ENCODE measurements around the gene CDT1.
A peak's percentile ranks its signal among the peaks of the same experiment; 100 is the strongest.

CDT1 gene

DNA sequence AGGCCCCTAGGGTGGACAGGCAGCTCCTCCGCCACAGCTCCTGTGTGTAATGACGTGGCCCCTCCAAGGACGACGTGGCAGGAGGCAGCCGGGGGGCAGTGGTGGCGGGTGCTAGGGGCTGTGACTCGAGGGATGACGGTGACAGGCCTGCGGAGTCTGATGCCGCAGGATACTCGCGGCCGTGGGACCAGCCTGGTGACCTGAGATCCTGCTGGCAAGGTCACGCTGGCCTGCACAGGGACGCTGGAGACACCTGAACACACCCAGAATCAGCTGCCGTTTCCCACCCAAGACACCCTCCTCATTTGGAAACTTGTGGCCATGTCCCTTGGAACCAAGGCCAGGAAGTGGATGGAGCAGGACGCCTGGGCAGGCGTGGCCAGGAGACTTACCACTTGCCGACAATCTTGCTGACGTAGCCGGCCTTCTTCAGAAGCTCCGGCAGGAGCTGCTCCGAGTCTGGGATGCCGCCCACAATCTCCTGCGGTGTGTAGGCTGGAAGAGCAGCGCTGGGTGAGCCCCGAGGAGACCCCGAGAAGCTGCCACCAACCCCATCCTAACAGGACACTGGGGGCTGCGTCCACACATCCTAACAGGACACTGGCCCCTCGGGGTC is 37.1 kb downstream of the CDT1 start:
- DNase-seq = no peak

DNA sequence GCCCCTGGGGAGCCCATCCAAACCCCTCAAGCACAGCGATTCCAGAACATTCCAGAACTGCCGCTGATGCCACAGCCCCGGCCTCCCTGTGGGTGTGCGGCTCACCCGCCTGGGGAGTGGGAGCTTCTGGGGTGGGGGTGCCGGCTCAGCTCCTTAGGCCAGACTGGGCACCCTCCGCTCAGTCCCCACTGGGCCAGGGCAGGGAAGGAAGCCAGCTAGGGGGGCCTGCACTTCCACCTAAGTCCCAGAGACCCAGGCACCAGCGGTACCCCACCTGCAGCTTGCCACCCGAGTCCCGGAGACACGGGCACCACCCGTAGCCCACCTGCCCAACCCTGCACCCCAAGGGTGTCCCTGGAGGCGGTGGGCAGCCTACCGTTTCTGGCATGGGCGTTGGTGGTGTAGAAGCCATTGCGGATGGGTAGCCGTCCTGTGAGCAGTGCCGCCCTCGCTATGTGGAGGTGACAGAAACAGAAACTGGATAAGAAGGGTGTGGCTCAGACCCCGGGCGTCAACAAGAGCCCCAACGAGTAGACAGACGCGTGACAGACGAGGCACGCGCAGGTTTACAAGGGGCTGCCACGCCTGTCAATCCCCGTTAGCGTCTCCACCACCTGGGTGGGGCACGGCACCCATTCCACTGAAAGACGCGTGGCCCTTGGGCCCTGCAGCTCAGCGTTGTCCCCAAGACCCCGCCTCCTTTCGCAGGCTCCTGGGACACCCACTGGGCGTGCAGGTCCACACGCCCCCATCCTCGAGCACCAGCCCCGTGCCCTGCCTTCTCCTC is 38.1 kb downstream of the CDT1 start:
- no peak for DNase-seq

DNA sequence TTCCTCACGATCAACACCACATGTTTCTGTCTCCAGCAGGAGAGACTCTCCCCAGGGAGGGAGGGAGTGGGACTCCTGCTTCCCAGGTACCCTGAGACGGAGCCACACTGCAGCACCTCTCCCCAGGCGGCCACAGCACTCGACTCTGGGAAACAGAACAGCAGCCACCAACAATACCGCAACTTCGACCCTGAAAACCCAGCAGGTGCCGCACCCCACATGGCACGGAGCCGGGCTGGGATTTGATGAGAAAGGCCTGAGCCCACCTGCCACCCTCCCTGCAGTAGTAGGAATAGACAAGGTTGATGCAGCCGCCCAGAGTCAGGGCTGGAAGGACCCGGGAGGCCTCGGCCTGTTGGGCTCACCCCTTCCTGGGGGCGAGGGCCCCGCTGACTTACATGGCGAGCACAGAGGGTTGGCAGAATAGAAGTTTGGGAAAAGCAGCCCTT is 38.7 kb downstream of the CDT1 start:
- DNase-seq = no peak

DNA sequence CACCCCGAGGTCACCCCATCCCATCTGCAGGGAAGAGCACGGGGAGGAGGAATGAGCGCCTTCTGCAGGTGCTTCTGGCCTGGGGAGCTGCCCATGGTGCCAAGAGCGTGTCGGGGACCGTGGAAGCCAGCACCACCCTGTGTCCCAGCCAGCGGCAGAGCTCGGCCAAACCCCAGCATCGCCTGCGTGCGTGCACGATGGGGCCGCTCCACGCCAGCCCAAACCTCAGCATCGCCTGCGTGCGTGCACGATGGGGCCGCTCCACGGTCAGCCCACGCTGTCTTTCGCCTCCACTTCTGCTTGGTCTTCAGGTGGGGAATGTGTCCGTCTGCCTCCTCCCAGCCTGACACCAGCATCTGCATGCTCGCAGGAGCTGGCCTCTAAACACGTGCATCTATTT is 39.2 kb downstream of the CDT1 start:
- DNase-seq = no peak

DNA sequence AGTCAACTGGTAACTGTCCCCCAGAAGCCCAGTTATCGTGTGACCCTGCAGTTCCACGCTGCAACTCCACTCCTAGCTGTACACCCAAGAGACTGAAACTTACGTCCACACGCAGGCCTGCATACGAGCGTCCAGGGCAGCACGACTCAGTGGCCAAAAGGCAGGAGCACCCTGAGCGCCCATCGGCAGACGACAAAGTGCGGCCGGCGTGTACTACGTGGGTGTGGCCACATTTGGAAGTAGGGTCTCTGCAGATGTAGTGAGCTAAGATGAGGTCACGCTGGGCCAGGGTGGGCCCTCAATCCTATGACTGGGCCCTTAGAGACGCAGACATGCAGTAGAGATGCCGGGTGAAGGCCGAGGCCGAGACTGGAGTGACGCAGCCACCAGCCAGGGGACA is 39.7 kb downstream of the CDT1 start:
- DNase-seq = no peak

DNA sequence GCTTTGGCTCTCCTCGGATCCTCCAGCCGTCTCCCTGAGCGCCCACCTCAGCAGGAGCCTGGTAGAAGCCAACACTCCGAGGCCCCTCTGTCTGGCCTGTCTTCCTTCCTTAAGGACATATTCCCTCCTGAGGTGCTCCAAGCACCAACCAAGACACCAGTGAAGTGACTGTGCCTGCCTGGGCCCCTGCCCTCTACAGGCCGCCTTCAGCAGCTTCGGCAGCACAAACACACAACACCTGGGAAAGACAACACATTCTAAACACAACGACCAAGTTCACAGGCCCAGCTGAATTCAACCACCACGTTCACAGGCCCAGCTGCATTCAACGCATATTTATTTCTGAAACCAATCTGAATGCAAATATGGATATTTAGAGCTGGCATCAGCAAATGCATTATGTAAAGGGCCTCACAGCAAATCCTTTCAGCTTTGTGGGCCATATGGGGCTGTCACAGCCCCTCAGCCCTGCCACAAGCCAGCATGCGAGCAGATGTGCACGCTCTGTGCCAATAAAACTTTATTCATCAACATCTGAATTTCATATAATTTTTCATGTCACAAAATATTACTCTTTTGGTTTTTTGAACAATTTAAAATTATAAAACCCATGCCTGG is 40.9 kb downstream of the CDT1 start:
- no peak for DNase-seq

DNA sequence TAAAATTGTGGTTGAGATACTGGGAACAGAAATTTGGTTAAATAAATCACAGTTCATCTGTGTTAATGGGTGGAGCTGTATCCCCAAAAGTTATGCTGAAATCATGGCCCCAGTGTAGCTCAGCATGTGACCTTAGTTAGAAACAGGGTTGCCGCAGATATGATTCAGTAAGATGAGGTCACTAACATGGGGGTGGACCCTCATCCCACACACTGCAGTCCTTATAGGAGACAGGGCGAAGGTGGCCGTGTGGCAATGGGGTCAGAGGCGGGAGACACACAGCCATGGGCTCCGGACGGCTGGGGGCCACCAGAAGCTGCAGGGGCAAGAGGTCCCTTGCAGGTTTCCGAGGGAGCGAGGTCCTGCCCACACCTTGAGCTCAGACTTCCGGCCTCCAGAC is 42.5 kb downstream of the CDT1 start:
- no peak for DNase-seq

DNA sequence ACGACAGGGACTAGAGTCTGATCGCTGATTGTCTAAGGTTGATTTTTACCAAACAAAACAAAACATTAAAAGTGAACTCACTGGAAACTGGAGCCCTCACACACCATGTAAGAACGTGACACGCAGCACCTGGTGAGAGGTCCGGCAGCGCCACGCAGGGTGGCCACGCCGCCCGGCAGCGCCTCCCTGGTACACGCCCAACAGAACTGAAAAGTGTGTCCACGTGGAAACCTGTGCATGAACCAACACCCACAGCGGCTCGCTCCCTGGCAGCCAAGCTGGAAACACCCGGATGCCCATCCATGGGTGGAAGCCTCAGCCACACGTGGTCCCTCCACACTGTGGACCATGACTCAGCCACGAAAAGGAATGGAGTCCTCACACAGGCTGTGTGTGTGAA is 44.1 kb downstream of the CDT1 start:
- no peak for DNase-seq

DNA sequence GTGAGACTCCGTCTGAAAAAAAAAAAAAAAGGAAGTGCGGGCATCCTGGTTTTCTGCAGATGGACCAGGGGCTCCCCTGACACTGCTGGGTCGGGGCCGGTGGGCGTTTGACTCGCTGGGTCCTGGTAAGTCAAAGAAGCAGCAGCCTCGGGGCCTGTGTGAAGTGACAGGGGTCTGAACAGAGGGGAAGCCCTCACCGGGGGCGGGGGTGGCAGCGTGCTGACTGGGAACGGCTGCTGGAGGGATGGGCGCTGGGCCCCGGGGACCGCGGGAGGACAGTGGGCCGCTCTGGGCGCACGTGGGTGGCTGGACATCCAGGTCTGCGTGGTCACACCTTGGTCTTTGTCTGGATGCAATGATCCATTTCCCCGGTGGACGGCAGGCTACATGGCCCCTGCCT is 45.0 kb downstream of the CDT1 start:
- no peak for DNase-seq

DNA sequence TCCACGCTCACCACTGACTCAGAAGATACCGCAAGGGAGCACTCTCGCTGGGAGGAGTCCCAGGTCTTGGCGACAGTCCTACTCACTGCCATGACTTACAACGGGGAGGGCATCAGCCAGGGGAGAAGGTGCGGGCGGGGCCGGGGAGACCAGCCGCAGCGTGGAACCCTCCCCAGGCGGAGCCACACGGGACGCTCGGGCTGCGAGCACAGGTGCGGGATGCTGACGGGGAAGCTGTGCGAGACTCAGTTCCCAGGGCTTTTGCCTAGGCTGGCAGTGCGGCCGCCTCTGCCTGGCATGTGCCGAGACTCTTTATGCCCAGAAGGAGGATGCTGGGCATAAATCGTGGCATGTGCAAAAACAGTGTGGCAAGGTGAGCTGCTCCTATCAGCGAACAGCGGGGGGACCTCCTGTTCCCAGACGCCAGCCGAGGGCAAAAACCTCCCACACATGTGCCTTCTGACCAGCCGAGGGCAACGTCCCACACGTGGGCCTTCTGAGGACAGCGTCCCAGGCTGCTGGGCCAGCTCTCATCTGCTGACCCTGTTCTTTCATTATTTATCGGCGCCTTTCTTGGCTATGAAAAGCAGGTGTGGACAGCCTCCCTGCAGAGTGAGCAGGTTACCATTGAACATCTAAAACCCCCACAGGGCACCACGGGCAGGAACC is 47.1 kb downstream of the CDT1 start:
- DNase-seq = no peak

DNA sequence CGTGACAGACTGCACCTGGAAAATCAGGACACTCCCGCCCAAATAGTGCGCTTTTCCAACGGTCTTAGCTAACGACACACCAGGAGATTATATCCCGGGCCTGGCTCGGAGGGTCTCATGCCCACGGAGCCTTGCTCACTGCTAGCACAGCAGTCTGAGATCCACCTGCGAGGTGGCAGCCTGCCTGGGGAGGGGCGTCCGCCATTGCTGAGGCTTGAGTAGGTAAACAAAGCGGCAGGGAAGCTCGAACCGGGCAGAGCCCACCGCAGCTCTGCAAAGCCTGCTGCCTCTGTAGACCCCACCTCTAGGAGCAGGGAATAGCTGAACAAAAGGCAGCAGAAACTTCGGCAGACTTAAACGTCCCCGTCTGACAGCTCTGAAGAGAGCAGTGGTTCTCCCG is 48.0 kb downstream of the CDT1 start:
- DNase-seq = no peak

DNA sequence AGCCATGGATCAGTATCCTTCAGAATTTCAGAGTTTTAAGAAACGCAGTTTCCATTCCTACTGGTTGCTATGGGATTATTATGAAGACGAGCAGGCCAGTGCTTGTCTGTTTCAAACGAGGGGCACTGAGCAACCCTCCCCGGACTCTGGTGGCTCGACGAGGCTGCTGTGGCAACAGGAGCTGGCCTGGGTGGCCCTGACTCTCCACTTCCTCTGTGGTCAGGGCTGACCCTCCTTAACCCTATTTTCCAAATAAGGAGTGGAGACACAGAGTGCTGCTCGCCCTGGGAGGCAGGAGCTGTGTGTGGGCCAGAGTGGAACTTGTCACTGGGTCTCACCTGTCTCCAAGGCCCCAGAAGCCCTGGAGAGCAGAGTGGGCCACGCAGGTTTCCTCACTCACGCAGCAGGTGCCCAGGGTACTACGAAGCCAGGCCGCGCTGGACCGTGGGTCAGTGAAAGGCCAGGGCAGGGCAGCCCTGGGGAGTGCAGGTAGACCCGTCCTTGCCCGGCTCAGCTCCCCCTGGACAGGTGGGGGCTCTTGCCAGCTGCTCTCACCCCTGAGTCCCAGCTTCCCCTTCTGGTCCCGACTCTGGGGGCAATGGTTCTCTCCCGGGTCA is 49.8 kb downstream of the CDT1 start:
- DNase-seq = no peak

DNA sequence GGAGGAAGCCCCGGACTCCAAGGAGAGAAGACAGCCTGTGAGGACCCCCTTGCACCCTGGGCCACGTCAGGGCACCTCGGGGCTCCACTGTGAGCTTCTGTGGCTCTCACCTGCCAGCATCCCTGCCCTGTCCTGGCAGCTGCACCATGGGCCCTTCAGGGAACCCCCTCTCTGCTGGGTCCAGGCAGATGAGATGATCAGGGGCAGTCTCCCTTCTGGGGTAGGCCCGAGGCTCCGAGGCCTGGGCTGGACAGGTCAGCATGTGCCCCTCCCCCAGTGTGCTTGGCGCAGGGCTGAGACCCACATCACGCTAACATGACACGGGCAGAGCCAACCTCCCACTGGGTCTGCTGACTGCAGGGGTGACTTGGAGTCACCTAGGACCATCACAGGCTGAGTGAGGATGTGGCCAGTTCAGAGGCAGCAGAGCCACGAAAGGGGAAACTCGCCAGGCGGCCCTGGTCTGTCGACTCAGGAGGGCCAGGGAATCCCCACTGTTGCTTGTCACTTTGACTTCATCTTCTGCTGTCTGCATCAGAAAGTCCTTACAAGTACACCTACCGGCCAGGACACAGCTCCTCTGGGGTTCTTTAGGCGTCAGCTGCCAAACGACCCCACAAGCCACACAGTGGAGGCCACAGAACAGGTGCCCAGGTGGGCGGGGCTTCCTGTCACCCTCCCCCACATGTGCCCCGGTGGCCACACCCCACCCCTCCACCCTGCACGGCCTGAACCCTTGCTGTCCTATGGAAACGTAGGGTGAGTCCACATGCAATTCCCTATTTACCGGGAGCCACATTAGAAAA is 50.9 kb downstream of the CDT1 start:
- DNase-seq = no peak

DNA sequence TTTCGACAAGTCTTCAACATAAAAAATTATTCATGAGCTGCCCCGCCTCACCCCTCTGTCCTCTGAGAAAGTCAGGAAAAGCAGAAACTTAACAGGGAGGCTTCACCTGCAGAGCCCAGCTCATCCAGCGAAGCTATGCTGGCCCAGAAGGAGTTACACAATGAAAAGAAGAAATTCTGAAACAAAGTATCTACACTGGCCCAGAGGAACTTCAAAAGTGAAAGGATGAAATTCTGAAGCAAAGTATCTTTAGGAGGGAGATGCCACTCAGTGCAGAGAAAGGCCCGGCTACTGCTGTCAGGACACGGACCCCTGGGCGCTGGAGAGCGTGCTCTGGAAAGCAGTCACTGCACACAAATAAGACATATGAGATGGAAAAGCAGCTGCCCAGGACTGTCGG is 51.6 kb downstream of the CDT1 start:
- DNase-seq = no peak

DNA sequence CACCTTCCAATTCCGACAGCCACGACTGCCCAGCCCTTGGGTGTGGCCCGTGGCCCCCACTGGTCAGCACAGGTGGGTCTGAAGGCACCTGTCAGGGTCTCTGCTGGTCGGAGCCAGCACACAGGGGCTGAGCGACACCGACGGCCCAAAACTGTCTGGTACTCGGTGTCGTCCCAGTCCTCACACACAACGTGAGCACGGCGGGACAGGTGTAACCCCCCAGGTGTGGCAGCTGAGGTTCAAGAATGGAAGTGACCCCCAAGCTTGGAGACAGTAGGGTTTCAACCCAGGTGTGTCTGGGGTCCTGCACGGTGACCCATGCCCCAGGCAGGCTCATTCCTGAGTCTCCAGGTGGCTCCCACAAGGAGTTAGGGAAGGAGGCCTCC is 52.1 kb downstream of the CDT1 start:
- DNase-seq = no peak

DNA sequence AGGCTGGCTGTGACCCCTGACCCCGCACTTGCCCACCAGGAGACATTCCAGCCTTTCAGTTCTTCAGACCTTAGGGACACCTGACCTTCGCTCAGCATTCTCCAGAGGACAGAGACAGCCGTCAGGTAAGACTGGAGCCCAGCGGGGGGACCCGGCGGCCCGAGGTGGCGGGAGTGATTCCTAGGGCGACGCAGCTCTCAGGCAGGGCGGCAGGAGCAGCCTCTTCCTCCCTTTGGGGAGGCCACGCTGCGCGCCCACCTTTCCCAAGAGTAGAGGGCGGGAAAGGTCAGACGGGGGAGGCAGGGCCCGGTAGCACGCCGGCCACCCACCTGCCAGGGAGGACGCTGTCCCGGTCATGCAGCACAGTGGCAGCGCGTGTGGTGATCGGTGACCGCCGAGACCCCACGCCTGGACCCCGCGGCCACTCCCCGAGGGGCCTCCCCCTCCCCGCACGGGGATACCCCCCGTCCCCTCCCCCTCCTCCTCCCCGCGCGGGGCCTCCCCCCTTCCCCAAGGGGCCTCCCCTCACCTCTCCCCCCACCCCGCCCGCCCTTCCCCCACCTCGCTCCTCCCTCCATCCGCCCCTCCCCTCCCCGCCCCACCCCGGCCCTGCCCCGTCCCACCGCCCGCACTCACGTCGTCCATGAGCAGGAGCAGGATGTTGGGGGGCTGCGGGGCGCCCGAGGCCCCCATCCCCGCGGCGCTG is 52.7 kb downstream of the CDT1 start:
- no peak for DNase-seq

DNA sequence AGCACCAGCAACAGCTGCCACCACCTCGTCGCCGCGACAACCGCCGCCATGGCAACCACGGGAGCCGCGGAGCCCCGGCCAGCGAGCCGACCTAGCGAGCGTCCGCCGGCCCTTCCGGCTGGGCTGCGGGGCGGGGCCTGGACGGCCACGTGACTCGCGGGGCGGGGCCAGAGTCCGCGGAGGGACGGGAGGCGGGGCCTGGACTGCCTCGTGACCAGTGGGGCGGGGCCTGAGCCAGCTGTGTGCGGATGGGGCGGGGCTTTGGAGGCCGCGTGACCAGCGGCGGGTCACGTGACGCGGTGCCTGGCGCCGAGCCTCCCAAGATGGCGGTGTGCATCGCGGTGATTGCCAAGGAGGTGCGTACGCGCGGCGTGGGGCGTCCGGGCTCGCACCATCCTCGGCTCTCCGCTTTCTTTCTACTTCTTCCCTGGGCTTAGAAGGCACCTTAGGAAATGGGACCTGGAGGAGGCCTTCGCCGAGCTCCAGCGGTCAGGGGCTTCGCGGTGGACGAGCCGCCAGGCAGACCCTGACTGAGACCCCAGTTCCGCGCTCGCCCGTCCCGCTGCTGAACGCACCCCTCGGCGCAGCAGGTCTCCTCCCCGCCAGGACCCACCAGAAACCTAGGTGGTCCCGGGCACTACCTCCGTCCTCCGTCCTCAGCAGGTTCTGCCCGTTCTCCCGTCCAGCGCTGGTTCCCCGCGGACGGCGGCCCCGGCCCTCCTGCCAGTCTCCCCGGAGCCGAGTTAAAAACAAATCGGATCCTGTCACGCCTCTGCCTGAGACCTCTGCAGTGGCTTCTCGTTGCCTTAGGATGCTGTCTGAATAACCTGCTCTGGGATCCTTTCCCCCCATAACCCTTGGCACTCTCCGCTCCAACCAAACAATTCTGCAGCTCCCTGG is 53.5 kb downstream of the CDT1 start, which contains the start of the genes GALNS and TRAPPC2L:
Gene GALNS (minus strand): TSS at position 120 of the 900 bp plus-strand sequence. CDS start 70 bp downstream, at position 50.
Gene TRAPPC2L (plus strand): TSS at position 300 of the 900 bp plus-strand sequence. CDS start 24 bp downstream, at position 324.
- DNase-seq = peak; percentile 96

DNA sequence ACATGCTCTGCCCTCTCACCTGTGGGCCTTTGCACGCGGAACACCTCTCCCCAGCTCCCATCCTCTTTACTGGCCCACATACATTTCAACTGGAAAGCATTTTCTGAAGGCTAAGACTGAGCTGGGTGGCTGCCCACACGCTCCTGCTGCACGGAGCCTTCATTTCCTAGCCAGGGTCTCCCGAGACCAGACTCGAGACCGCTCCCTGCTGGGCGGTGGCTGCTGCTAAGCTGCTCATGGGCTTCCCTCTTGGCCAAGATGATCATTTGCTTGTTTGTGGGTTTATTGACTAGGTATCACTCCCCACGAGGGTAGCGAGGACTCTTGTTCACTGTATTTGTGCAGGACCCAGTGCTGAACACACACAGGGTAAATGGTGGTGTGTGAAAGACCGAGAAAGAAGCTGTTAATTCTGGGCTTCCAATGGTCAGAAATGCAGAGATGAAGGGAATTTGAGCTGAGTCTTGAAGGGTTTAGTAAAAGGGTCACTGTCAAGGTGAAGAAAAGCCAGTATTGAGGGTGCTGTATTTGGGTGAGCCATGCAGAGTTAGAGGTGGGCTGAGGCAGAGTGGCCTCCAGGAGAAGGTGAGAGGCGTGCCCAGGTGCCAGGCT is 54.2 kb downstream of the CDT1 start:
- peak; percentile 50 for DNase-seq

All from NCI-H1436 (cell line).